OCI-LY7 (cell line): Measurements from ENCODE around the gene MAP1A. TPM values are rescaled to one million over a fixed set of nuclear protein-coding genes. Genes with fewer than 3 reads are reported as not detected.

Experiments
- BruUV-seq: library from RNA; stranded (reverse); fragments of 400-500 nt; replicated peaks from 2 replicates; lab custom pipeline; 2021; lab: Mats Ljungman, UMichigan
- CTCF ChIA-PET: fragments of 300-600 bp; sonication (Branson Sonifier 250); formaldehyde crosslinking; loops from one replicate; lab custom pipeline; 2022; ENCODE audit warnings: antibody characterized with exemption; ENCODE audit not compliant: unreplicated experiment; lab: Charles Lee
- POLR2A ChIA-PET: fragments of 300-600 bp; sonication (Branson Sonifier 250); formaldehyde crosslinking; loops from one replicate; lab custom pipeline; 2022; ENCODE audit warnings: antibody characterized with exemption; lab: Charles Lee
- DNase-seq: peaks from one replicate; pipeline ENCODE4 v3.0.0-alpha.2; 2015; ENCODE audit warnings: low spot score
- H2AFZ ChIP-seq: fragments of 200-600 bp; sonication (generic), shearing (Covaris generic); 2 replicates; pipeline ENCODE4 v1.6.1; 2014; ENCODE audit warnings: mild to moderate bottlenecking, antibody characterized with exemption, low read length, moderate library complexity
- H3K27ac ChIP-seq: fragments of 200-600 bp; sonication (generic); 2 replicates; pipeline ENCODE4 v1.5.1; 2014; ENCODE audit warnings: mixed run types, low read depth, mild to moderate bottlenecking, moderate library complexity, low read length, inconsistent platforms; ENCODE audit not compliant: poor library complexity, severe bottlenecking
- H3K36me3 ChIP-seq: fragments of 200-600 bp; sonication (generic); 2 replicates; pipeline ENCODE4 v1.6.1; 2014; ENCODE audit warnings: mild to moderate bottlenecking, antibody characterized with exemption, low read length, moderate library complexity, mixed read lengths; ENCODE audit not compliant: insufficient read depth
- H3K4me1 ChIP-seq: fragments of 200-600 bp; sonication (generic); 2 replicates; pipeline ENCODE4 v1.5.1; 2014; ENCODE audit warnings: mild to moderate bottlenecking, low read length; ENCODE audit not compliant: insufficient read depth, poor library complexity, severe bottlenecking
- H3K4me2 ChIP-seq: fragments of 200-600 bp; sonication (generic); 2 replicates; pipeline ENCODE4 v1.6.1; 2014; ENCODE audit warnings: mild to moderate bottlenecking, low read length
- H3K4me3 ChIP-seq: fragments of 200-600 bp; sonication (generic); 2 replicates; pipeline ENCODE4 v1.5.1; 2014; ENCODE audit warnings: mild to moderate bottlenecking, low read depth, low read length; ENCODE audit not compliant: poor library complexity, severe bottlenecking
- H3K79me2 ChIP-seq: fragments of 200-600 bp; sonication (generic); 2 replicates; pipeline ENCODE4 v1.6.1; 2016; ENCODE audit warnings: low read depth, mild to moderate bottlenecking, low read length, moderate library complexity, mixed read lengths; ENCODE audit not compliant: insufficient read depth
- H3K9me2 ChIP-seq: fragments of 200-600 bp; sonication (generic); 2 replicates; pipeline ENCODE4 v1.6.1; 2016; ENCODE audit warnings: mild to moderate bottlenecking, low read length, mixed read lengths; ENCODE audit not compliant: insufficient read depth
- H3K9me3 ChIP-seq: fragments of 200-600 bp; sonication (generic); 2 replicates; pipeline ENCODE4 v1.6.1; 2014; ENCODE audit warnings: mild to moderate bottlenecking, mixed run types, low read length, mixed read lengths
- H4K20me1 ChIP-seq: fragments of 200-600 bp; sonication (generic); 2 replicates; pipeline ENCODE4 v1.6.1; 2014; ENCODE audit warnings: mild to moderate bottlenecking, antibody characterized with exemption, low read length, moderate library complexity, mixed read lengths; ENCODE audit not compliant: insufficient read depth
- EZH2phosphoT487 ChIP-seq: fragments of 200-600 bp; sonication (generic); IDR thresholded peaks from 2 replicates; pipeline ENCODE4 v1.6.1; 2018; ENCODE audit warnings: low read depth, borderline replicate concordance, mild to moderate bottlenecking, mixed run types, antibody characterized with exemption, low read length, moderate library complexity, mixed read lengths
- intact Hi-C: fragments of 100-400 bp; cut with micrococcal nuclease; formaldehyde crosslinking; loops from one replicate; pipeline ENCODE4 v1.10.0; 2022; ENCODE audit not compliant: unreplicated experiment
- total RNA-seq, 2 experiments: library from RNA; depleted of rRNA in 1 of 2; stranded (reverse); fragments of >200 nt in 1 of 2; shearing (Covaris generic) in 1 of 2; gene quantifications; 2 replicates each; pipeline ENCODE4 v1.2.3, GENCODE V29; 2014 to 2022
- TF ChIP-seq, protein P1 (sequence below): fragments of 200-600 bp; sonication (generic); conservative IDR thresholded peaks from 2 replicates; pipeline ENCODE4 v1.5.1; 2014; ENCODE audit warnings: mild to moderate bottlenecking, antibody characterized with exemption, low read length, moderate library complexity, mixed read lengths

MAP1A gene
- total RNA-seq, 2 experiments from 2014 or later = 3.3 to 3.8 TPM

- no peaks in the 10 kb centered on the region for H4K20me1 ChIP-seq
- no peak overlapping the region for H3K27ac ChIP-seq
- no peaks in the 10 kb centered on the region for H3K9me3 ChIP-seq
- BruUV-seq = no TSS peak
- no peaks in the 10 kb centered on the region for H3K4me1 ChIP-seq
- CTCF ChIA-PET = interaction anchor here (0.5 kb wide), 1 partner anchor 11 kb away, joined by 3 read pairs; no protein-coding TSS in a partner anchor
- no peaks in the 10 kb centered on the region for H3K79me2 ChIP-seq
- H3K9me2 ChIP-seq = no peaks in the 10 kb centered on the region
- intact Hi-C loops = no loop called here
- no peak for TF ChIP-seq EZH2phosphoT487
- TF ChIP-seq, protein P1, sequence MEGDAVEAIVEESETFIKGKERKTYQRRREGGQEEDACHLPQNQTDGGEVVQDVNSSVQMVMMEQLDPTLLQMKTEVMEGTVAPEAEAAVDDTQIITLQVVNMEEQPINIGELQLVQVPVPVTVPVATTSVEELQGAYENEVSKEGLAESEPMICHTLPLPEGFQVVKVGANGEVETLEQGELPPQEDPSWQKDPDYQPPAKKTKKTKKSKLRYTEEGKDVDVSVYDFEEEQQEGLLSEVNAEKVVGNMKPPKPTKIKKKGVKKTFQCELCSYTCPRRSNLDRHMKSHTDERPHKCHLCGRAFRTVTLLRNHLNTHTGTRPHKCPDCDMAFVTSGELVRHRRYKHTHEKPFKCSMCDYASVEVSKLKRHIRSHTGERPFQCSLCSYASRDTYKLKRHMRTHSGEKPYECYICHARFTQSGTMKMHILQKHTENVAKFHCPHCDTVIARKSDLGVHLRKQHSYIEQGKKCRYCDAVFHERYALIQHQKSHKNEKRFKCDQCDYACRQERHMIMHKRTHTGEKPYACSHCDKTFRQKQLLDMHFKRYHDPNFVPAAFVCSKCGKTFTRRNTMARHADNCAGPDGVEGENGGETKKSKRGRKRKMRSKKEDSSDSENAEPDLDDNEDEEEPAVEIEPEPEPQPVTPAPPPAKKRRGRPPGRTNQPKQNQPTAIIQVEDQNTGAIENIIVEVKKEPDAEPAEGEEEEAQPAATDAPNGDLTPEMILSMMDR = no peak
- H2AFZ ChIP-seq = no peak overlapping the region
- DNase-seq = no peak
- POLR2A ChIA-PET = no interaction called here
- H3K4me2 ChIP-seq = no peak overlapping the region
- H3K36me3 ChIP-seq = no peaks in the 10 kb centered on the region
- no peak overlapping the region for H3K4me3 ChIP-seq
Measured at GRCh38 chr15:43498990-43499389, 18.4 kb upstream of the MAP1A start.

DNA sequence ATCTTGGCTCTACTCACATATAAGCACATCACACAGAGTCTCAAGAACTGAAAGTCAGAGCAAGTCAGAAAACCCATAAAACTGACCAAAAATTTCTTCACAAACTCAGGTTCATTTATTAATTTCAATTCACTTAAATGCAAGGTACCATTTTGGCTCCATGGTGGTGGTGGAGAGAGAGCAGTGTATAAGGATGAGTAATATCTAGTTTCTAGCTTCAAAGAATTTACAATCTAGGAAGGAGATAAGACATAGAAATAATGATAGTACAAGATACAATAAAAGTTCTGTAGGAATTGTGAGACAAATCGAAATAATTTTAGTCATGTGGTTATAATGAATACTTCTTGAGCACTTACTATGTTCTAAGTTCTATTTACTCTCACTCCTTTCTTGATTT is 17.8 kb upstream of the MAP1A start:
- Histone ChIP-seq H3K9me2 (no peaks in the 10 kb centered on the region), H3K27ac (no peak overlapping the region), H3K4me1 (no peaks in the 10 kb centered on the region), H3K4me3 (no peak overlapping the region), H3K9me3 (no peaks in the 10 kb centered on the region), H3K4me2 (no peak overlapping the region), H3K79me2 (no peaks in the 10 kb centered on the region), H4K20me1 (no peaks in the 10 kb centered on the region), H2AFZ (no peak overlapping the region), H3K36me3 (no peaks in the 10 kb centered on the region)
- DNase-seq = no peak
- POLR2A ChIA-PET = interaction anchor here (1.7 kb wide), 1 partner anchor 33 kb away, joined by 3 read pairs; no protein-coding TSS in a partner anchor
- no TSS peak for BruUV-seq
- intact Hi-C loops = no loop called here
- no peak for TF ChIP-seq EZH2phosphoT487
- TF ChIP-seq, protein P1 = no peak
- CTCF ChIA-PET = no interaction called here

DNA sequence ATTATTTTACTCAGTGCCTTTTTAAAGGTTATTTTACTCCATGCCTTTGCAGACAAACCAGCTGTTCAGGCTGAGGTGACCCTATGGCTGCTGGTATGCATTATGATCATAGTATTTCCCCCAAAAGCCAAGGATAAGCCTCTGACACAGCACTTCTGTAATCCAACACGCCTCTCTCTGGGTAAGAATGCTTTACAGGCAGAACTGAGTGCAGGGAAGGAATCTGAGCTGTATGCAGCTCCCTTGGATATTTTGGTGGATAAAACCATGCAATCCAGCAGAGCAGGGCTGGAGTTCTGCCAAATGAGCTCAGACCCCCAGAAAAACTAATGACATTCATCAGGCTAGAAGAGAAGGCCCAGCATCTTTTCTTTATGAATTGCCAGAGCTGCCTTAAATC is 11.7 kb upstream of the MAP1A start:
- Histone ChIP-seq H3K79me2 (no peaks in the 10 kb centered on the region), H3K9me2 (no peaks in the 10 kb centered on the region), H4K20me1 (no peaks in the 10 kb centered on the region), H3K4me3 (no peak overlapping the region), H3K27ac (no peak overlapping the region), H3K4me2 (no peak overlapping the region), H3K36me3 (no peaks in the 10 kb centered on the region), H3K9me3 (no peaks in the 10 kb centered on the region), H2AFZ (no peak overlapping the region), H3K4me1 (peaks cover 11% of the 10 kb centered on the region)
- ChIA-PET POLR2A (interaction anchor here (0.6 to 0.7 kb wide), 2 partner anchors 33 to 115 kb away, joined by 3 read pairs; no protein-coding TSS in a partner anchor), CTCF (no interaction called here)
- no peak for DNase-seq
- intact Hi-C loops = no loop called here
- TF ChIP-seq, protein P1 = no peak
- no peak for TF ChIP-seq EZH2phosphoT487
- no TSS peak for BruUV-seq
